OCI-LY3 (cell line): ENCODE data around the gene CREB5.

Source experiments
- EZH2phosphoT487 ChIP-seq: fragments of 200-600 bp; shearing (Covaris generic); IDR thresholded peaks from 2 replicates; pipeline ENCODE4 v1.6.1; 2018; ENCODE audit warnings: antibody characterized with exemption, mixed run types, low read depth
- TF ChIP-seq, protein P1 (sequence below): fragments of 200-600, 300-600 bp; sonication (generic); IDR thresholded peaks from 2 replicates; pipeline ENCODE4 v1.5.1; 2014; ENCODE audit warnings: antibody characterized with exemption, low read length, low read depth

GRCh38 chr7:28762651-28763050 is 350.3 kb downstream of the CREB5 start:
- TF ChIP-seq, protein P1, sequence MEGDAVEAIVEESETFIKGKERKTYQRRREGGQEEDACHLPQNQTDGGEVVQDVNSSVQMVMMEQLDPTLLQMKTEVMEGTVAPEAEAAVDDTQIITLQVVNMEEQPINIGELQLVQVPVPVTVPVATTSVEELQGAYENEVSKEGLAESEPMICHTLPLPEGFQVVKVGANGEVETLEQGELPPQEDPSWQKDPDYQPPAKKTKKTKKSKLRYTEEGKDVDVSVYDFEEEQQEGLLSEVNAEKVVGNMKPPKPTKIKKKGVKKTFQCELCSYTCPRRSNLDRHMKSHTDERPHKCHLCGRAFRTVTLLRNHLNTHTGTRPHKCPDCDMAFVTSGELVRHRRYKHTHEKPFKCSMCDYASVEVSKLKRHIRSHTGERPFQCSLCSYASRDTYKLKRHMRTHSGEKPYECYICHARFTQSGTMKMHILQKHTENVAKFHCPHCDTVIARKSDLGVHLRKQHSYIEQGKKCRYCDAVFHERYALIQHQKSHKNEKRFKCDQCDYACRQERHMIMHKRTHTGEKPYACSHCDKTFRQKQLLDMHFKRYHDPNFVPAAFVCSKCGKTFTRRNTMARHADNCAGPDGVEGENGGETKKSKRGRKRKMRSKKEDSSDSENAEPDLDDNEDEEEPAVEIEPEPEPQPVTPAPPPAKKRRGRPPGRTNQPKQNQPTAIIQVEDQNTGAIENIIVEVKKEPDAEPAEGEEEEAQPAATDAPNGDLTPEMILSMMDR: no peak
- TF ChIP-seq EZH2phosphoT487: no peak
